Loucy (cell line): ENCODE measurements around the gene PARP8.

Experiments
- CTCF ChIP-seq: fragments of 200-600 bp; sonication (generic); conservative IDR thresholded peaks from 2 replicates; pipeline ENCODE4 v1.5.1; 2014; ENCODE audit warnings: mild to moderate bottlenecking, antibody characterized with exemption, low read length
- EZH2phosphoT487 ChIP-seq: fragments of 200-600 bp; IDR thresholded peaks from 2 replicates; pipeline ENCODE4 v1.6.1; 2018; ENCODE audit warnings: antibody characterized with exemption, mild to moderate bottlenecking, moderate library complexity, borderline replicate concordance

- no peak for TF ChIP-seq CTCF
- TF ChIP-seq EZH2phosphoT487, result no peak
Measured at GRCh38 chr5:50856401-50857119, 190.1 kb downstream of the PARP8 start.
